GM19324 (cell line): ENCODE data around the gene RAVER2.
"Not testable (repeated sequence)": the region's sequence is repeated elsewhere in the genome, so short reads cannot be mapped to it uniquely, and the experiment has no call there.

Source experiments
- ATAC-seq: cut with Tn5 transposase; IDR thresholded peaks from one replicate; pipeline ENCODE4 v1.9.1; 2021; ENCODE audit warnings: mild to moderate bottlenecking, moderate library complexity; ENCODE audit not compliant: unreplicated experiment, low FRiP score

RAVER2 gene

GRCh38 chr1:64801851-64802523 is 57.1 kb downstream of the RAVER2 start:
- ATAC-seq = no peak

- no peak for ATAC-seq
Observed at GRCh38 chr1:64809309-64809708, 64.4 kb downstream of the RAVER2 start.

- no peak for ATAC-seq
Observed at GRCh38 chr1:64810001-64810400, 65.1 kb downstream of the RAVER2 start.

GRCh38 chr1:64811131-64811530 is 66.3 kb downstream of the RAVER2 start:
- ATAC-seq = no peak

GRCh38 chr1:64814427-64814826 is 69.6 kb downstream of the RAVER2 start:
- no peak for ATAC-seq

GRCh38 chr1:64817364-64817763 is 72.5 kb downstream of the RAVER2 start:
- ATAC-seq = not testable (repeated sequence)

GRCh38 chr1:64820572-64820971 is 75.7 kb downstream of the RAVER2 start:
- ATAC-seq = not testable (repeated sequence)

- ATAC-seq = no peak
Observed at GRCh38 chr1:64822621-64823020, 77.7 kb downstream of the RAVER2 start.

GRCh38 chr1:64823691-64824476 is 79.0 kb downstream of the RAVER2 start:
- no peak for ATAC-seq

GRCh38 chr1:64826991-64827390 is 82.1 kb downstream of the RAVER2 start:
- ATAC-seq = peak; percentile 95

- ATAC-seq = no peak
Observed at GRCh38 chr1:64828829-64829228, 84.0 kb downstream of the RAVER2 start.

GRCh38 chr1:64829411-64830029 is 84.6 kb downstream of the RAVER2 start:
- no peak for ATAC-seq

GRCh38 chr1:64830030-64830651 is 85.3 kb downstream of the RAVER2 start:
- ATAC-seq = no peak

GRCh38 chr1:64834734-64835133 is 89.9 kb downstream of the RAVER2 start:
- ATAC-seq = no peak

- no peak for ATAC-seq
Observed at GRCh38 chr1:64836802-64837201, 91.9 kb downstream of the RAVER2 start.

- ATAC-seq = no peak
Observed at GRCh38 chr1:64838486-64838885, 93.6 kb downstream of the RAVER2 start.

GRCh38 chr1:64839261-64839660 is 94.4 kb downstream of the RAVER2 start:
- no peak for ATAC-seq

GRCh38 chr1:64839732-64840405 is 95.0 kb downstream of the RAVER2 start:
- ATAC-seq = no peak

- no peak for ATAC-seq
Observed at GRCh38 chr1:64841330-64842065, 96.6 kb downstream of the RAVER2 start.

GRCh38 chr1:64842224-64842623 is 97.3 kb downstream of the RAVER2 start:
- ATAC-seq = no peak
